IPS-18c (cell line): Measurements from ENCODE around the gene ENAH.

Experiments
- H3K4me3 ChIP-seq: 2 replicates; pipeline ENCODE4 v1.7.0; 2013; ENCODE audit warnings: low read depth, mild to moderate bottlenecking, low read length, moderate library complexity; ENCODE audit not compliant: insufficient read depth
- H3K9me3 ChIP-seq: one replicate; pipeline ENCODE4 v1.6.1; 2013; ENCODE audit warnings: mild to moderate bottlenecking, low read length, moderate library complexity; ENCODE audit not compliant: control insufficient read depth, insufficient read depth

Gene ENAH

GRCh38 chr1:225597926-225598575, 54.9 kb downstream of the ENAH start:
- Histone ChIP-seq H3K4me3 (no peak overlapping the region), H3K9me3 (no peaks in the 10 kb centered on the region)

GRCh38 chr1:225596736-225597135, 56.2 kb downstream of the ENAH start:
- no peak overlapping the region for H3K4me3 ChIP-seq

DNA sequence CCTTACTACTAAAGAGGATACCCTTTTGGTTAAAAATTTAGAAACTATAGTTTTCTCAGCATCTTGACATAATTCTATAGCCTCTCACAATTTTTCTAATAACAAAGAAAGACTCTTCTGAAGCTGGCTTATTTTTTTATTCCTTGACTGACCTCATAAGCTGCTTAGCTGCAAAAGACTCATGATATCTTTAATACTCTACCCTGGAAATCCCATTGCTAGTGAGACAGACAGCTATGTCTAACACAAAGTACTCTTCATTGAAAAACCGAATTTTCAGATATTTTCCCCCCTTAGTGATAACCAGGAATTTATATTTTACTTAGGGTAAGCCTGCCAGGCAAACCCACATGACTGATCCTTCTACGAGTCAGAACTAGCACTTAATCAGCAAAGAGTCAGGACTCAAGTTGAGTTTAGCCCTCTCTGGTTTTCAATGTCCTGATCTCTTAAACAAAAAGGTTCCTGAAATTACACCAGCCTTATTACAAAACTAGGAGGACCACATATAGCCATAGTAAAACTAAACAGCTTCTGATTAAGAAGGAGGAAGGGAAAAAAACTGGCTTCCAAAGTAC, 56.9 kb downstream of the ENAH start:
- Histone ChIP-seq H3K9me3 (no peaks in the 10 kb centered on the region), H3K4me3 (no peak overlapping the region)

More at GRCh38 chr1:225596736-225597135, 56.2 kb downstream of the ENAH start:
- no peaks in the 10 kb centered on the region for H3K9me3 ChIP-seq

GRCh38 chr1:225595452-225595851, 57.5 kb downstream of the ENAH start:
- Histone ChIP-seq H3K4me3 (no peak overlapping the region), H3K9me3 (no peaks in the 10 kb centered on the region)

- no peaks in the 10 kb centered on the region for H3K9me3 ChIP-seq
- no peak overlapping the region for H3K4me3 ChIP-seq
Observed at GRCh38 chr1:225593414-225593813, 59.5 kb downstream of the ENAH start.

DNA sequence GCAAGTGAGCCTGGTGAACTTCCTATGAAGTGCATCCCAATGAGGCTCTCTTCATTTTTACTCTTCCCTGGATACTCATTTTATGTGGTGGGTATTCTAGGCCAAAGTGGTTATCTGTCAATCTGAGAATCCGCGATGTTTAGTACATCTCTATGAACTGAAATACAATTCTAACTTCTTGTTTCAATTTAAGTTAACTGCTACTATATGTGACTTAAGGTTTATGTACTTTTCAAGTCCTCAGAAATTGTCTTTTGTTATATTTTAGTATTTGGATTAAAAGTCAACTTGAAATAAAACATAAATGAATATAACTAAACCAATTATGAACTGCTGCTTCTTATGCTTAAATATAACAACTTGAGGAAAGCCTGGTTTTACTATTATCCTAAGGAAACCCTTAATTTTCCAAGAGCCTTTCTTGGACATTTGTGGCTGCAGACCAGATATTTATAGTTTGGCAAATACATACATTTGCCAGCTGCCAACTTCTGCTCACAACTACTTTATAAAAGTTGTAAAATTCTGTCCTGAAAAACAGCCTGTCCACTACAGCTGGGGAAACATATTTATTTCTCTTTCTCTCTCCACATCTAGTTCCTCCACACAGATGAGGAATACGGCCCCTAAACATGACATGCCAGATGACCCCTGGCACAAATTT, 60.4 kb downstream of the ENAH start:
- Histone ChIP-seq H3K4me3 (no peak overlapping the region), H3K9me3 (no peaks in the 10 kb centered on the region)

- H3K9me3 ChIP-seq = no peaks in the 10 kb centered on the region
- no peak overlapping the region for H3K4me3 ChIP-seq
Observed at GRCh38 chr1:225587310-225587709, 65.6 kb downstream of the ENAH start.

DNA sequence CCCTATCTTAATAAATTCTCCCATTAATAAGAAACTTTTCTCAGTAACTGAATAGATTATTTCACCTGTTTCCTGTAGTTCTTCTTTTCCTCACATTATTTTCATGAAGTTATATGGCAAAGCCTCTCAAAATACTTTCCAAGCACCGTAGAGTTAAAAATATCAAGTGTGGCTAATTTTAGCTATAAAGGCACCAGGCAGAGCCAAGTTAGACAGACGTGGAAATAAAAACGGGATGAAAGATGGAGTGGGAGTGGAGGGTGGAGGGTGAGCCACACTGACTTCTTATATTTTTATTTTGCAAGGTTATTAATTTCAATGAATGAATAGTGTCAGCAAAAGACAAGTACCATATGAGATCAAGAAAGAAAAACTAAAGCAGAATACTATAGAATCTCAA, 71.7 kb downstream of the ENAH start:
- H3K9me3 ChIP-seq = no peaks in the 10 kb centered on the region

DNA sequence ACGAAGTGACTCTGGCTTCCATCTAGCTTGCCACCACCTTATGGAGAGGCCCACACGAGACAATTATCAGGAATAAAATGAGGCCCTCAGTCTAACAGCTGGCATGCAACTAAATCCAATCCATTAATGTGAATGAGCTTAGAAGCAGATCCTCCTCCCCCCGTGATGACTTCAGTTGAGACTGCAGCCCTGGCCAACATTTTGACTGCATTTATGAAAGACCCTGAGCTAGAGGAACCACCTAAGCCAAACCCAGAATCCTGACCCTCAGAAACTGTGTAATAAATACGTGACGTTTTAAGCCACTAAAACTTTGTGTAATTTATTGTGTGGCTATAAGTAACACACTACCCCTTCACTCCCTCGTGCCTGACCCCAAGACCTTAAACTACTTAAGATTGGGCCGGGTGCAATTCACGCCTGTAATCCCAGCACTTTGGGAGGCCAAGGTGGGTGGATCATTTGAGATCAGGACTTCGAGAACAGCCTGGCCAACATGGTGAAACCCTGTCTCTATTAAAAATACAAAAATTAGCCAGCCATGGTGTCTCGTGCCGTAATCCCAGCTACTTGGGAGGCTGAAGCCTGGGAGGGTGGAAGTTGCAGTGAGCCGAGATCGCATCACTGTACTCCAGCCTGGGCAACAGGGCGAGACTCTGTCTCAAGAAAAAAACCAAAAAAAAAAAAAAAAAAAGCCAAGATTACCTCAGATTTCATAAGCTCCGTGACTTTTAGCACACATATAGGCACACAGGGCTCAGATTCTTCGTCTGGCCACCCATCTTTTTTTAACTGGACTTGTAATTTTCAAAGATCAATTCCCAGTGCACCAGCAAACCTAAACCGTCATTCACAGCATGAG, 72.5 kb downstream of the ENAH start:
- H3K4me3 ChIP-seq = no peak overlapping the region
- H3K9me3 ChIP-seq = no peaks in the 10 kb centered on the region

More for the DNA sequence above, 71.7 kb downstream of the ENAH start:
- H3K4me3 ChIP-seq = no peak overlapping the region

DNA sequence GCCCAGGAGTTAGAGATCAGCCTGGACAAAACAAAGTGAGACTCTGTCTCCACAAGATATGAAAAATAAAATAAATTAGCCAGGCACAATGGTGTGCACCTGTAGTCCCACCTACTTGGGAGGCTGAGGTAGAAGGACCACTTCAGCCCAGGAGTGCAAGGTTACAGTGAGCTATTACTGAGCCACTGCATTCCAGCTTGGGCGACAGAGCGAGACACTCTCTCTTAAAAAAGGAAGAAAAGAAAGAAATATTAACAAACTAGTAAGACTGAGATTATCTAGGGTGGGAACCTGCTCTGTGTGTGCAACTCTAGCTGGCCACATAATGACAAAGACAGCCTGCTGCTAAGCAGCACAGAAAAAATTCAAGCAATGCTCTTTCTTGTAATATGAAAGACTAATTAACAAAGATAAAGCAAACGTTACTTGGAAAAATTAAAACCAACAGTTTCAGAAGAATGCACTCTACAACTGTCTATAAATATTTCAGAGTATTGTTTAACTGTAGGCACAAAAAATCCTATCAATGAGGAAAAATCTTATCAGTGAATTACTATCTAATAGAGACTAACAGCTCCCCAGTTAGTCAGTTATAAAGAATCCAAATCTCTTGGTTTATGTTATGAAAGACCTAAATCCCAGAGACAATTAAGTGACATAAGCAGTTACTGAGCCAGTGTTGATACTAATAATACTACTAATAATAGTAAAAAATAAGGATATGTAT, 74.5 kb downstream of the ENAH start:
- Histone ChIP-seq H3K4me3 (no peak overlapping the region), H3K9me3 (no peaks in the 10 kb centered on the region)

DNA sequence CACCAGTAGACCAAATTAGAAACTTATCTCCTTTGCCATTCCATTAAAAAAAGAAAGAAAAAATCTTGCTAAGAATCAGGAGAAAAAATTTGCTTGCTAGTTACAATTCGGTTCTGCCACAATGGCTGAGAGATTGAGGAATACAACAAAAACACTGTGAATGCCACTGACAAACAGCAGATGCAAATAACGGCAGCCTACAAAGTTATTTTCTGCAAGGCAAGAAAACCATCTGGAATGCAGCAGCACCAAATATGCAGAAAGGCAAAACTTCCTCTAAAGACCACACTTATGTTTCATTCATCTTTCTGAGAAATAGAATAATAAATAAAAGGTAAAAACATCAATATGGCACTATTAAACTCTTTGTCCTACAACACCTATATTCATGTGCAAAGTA, 75.7 kb downstream of the ENAH start:
- no peak overlapping the region for H3K4me3 ChIP-seq

DNA sequence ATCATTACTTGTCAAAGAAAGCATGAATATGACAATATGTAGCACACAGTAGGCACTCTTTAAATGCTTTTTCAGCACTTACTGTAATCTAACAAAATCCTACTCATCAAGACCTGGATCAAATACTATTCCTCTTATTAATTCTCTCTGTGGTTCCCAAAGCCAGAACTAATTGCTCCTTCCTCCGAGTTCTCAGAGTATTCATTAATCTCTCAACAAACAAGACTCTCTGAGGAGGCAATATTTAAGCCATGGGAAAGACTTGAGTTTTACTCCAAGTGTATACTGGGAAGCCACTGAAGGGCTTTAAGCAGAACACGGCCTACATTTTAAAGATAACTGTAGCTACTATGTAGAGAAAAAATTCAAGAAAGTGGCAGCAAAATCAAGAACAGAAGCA, 79.7 kb downstream of the ENAH start:
- Histone ChIP-seq H3K9me3 (no peaks in the 10 kb centered on the region), H3K4me3 (no peak overlapping the region)

More for the DNA sequence above, 75.7 kb downstream of the ENAH start:
- H3K9me3 ChIP-seq = no peaks in the 10 kb centered on the region

GRCh38 chr1:225572422-225572821, 80.5 kb downstream of the ENAH start:
- no peaks in the 10 kb centered on the region for H3K9me3 ChIP-seq

GRCh38 chr1:225567789-225568188, 85.1 kb downstream of the ENAH start:
- Histone ChIP-seq H3K4me3 (no peak overlapping the region), H3K9me3 (no peaks in the 10 kb centered on the region)

More at GRCh38 chr1:225572422-225572821, 80.5 kb downstream of the ENAH start:
- H3K4me3 ChIP-seq = no peak overlapping the region

DNA sequence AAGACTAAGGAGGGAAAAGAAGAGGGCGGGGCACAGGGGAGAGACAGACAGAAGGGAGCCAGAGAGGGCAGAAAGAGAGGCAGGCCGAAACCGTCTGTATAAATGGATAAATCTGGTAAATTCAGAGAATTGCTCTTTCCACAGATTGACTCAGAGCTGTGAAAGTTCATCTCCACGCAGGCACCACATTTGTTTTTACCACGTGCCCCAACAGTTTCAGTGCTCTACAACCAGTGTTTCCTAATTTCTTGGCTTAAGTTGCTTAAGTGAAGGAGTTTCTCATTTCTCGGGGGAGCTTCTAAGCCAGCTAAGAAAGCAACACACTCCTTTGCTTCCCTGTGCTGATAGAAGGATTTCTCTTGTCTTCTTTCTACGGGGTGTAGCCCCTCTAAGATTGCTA, 87.1 kb downstream of the ENAH start:
- Histone ChIP-seq H3K9me3 (no peaks in the 10 kb centered on the region), H3K4me3 (no peak overlapping the region)

GRCh38 chr1:225561675-225562074, 91.2 kb downstream of the ENAH start:
- Histone ChIP-seq H3K4me3 (no peak overlapping the region), H3K9me3 (no peaks in the 10 kb centered on the region)

DNA sequence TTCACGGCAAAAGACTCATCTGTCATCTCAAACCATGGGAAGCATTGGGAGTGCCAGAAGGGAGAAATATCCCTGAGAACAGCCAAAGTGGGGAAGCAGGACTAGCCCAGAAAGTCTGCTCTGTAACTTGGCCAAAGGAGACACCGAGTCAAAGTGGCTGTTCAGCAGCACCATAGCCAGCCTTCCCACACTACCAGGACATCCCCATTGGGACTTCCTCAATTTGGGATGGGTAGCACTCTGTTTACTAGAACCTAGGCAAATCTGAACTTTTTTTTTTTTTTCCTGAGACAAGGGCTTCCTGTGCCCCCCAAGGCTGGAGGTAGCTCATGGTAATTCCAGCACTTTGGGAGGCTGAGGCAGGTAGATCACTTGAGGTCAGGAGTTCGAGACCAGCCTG, 93.0 kb downstream of the ENAH start:
- H3K9me3 ChIP-seq = no peaks in the 10 kb centered on the region
- no peak overlapping the region for H3K4me3 ChIP-seq
